Immature natural killer cell (primary cell): ENCODE data around the gene POLR1A. TPM values are rescaled to one million over a fixed set of nuclear protein-coding genes. Genes with fewer than 3 reads are reported as not detected.
A peak's percentile ranks its signal among the peaks of the same experiment; 100 is the strongest.

Experiments
- DNase-seq, 3 donors: peaks; one replicate each; pipeline ENCODE4 v3.0.0; 2022; ENCODE audit warnings: mixed read lengths in 1 of 3
- H3K27ac Mint-ChIP-seq, 6 donors: one replicate each; pipeline ENCODE4 v1.8.0; 2020; ENCODE audit warnings: mixed read lengths in 6 of 6, mild to moderate bottlenecking in 5 of 6, inconsistent platforms in 4 of 6, moderate library complexity in 3 of 6
- H3K27me3 Mint-ChIP-seq, 3 donors: one replicate each; pipeline ENCODE4 v1.8.0; 2020 to 2021; ENCODE audit warnings: low read depth in 3 of 3, mild to moderate bottlenecking in 3 of 3, mixed read lengths in 3 of 3, moderate library complexity in 3 of 3, inconsistent platforms in 1 of 3
- H3K36me3 Mint-ChIP-seq, 3 donors: one replicate each; pipeline ENCODE4 v1.8.0; 2020; ENCODE audit warnings: mixed read lengths in 3 of 3, inconsistent platforms in 2 of 3, mild to moderate bottlenecking in 2 of 3
- H3K4me1 Mint-ChIP-seq, 2 donors: one replicate each; pipeline ENCODE4 v1.8.0; 2020; ENCODE audit warnings: inconsistent platforms in 2 of 2, mild to moderate bottlenecking in 2 of 2, mixed read lengths in 2 of 2, moderate library complexity in 1 of 2
- H3K4me3 Mint-ChIP-seq, 5 donors: one replicate each; pipeline ENCODE4 v1.8.0; 2020; ENCODE audit warnings: mild to moderate bottlenecking in 5 of 5, mixed read lengths in 5 of 5, inconsistent platforms in 3 of 5, moderate library complexity in 3 of 5
- H3K9me3 Mint-ChIP-seq, 6 donors: one replicate each; pipeline ENCODE4 v1.8.0; 2020; ENCODE audit warnings: mild to moderate bottlenecking in 6 of 6, mixed read lengths in 6 of 6, inconsistent platforms in 4 of 6, moderate library complexity in 3 of 6
- polyA plus RNA-seq, 3 donors: library from polyadenylated mRNA; unstranded; fragments of 300-500 nt; fragmentation: Illumina TruSeq; gene quantifications; one replicate each; pipeline ENCODE4 v1.2.3, GENCODE V29; 2021

Gene POLR1A
- polyA plus RNA-seq, 3 donors from 2014 or later, result 1.0 to 7.2 (median 3.1) TPM

GRCh38 chr2:86037141-86037794 lies 68.4 kb downstream of the POLR1A start:
- peaks cover 8 to 22% (median 13%) of the 10 kb centered on the region in 3 donors for H3K36me3 Mint-ChIP-seq
- peak overlapping the region; percentile 84 to 92 (median 85) for H3K4me3 Mint-ChIP-seq
- DNase-seq, result peak; percentile 55 to 61 (median 56)
- H3K9me3 Mint-ChIP-seq, result no peaks in the 10 kb centered on the region
- H3K27me3 Mint-ChIP-seq, result peaks cover 26 to 33% (median 30%) of the 10 kb centered on the region in 3 donors
- peaks cover 70 to 76% of the 10 kb centered on the region in 2 donors for H3K4me1 Mint-ChIP-seq
- H3K27ac Mint-ChIP-seq, result peak overlapping the region; percentile 98 to 100 (median 100)

- H3K4me3 Mint-ChIP-seq, result peak overlapping the region; percentile 84 to 92 (median 85)
These were observed 69.0 kb downstream of the POLR1A start for GRCh38 chr2:86036669-86037138.

GRCh38 chr2:86035883-86036668 lies 69.6 kb downstream of the POLR1A start:
- peaks cover 67 to 71% of the 10 kb centered on the region in 2 donors for H3K4me1 Mint-ChIP-seq
- H3K36me3 Mint-ChIP-seq, result peaks cover 13 to 26% (median 20%) of the 10 kb centered on the region in 3 donors
- H3K27me3 Mint-ChIP-seq, result peaks cover 24 to 30% (median 24%) of the 10 kb centered on the region in 3 donors

More at GRCh38 chr2:86036669-86037138, 69.0 kb downstream of the POLR1A start:
- DNase-seq, result no peak
- H3K9me3 Mint-ChIP-seq, result no peaks in the 10 kb centered on the region
- peaks cover 70 to 77% of the 10 kb centered on the region in 2 donors for H3K4me1 Mint-ChIP-seq
- H3K27ac Mint-ChIP-seq, result peak overlapping the region; percentile 98 to 100 (median 100)
- peaks cover 12 to 25% (median 16%) of the 10 kb centered on the region in 3 donors for H3K36me3 Mint-ChIP-seq
- H3K27me3 Mint-ChIP-seq, result peaks cover 26 to 33% (median 30%) of the 10 kb centered on the region in 3 donors

GRCh38 chr2:86035376-86035882 lies 70.3 kb downstream of the POLR1A start:
- peak in 1 of 3 donors; percentile 5 for DNase-seq
- H3K27ac Mint-ChIP-seq, result peak overlapping the region; percentile 98 to 100 (median 100)

More at GRCh38 chr2:86035883-86036668, 69.6 kb downstream of the POLR1A start:
- peak; percentile 76 to 78 (median 76) for DNase-seq
- Mint-ChIP-seq H3K27ac (peak overlapping the region; percentile 98 to 100 (median 100)), H3K9me3 (no peaks in the 10 kb centered on the region), H3K4me3 (peak overlapping the region; percentile 84 to 92 (median 85))

GRCh38 chr2:86033751-86034692 lies 71.7 kb downstream of the POLR1A start:
- Mint-ChIP-seq H3K27ac (peak overlapping the region; percentile 85 to 100 (median 100)), H3K36me3 (peaks cover 18 to 40% (median 32%) of the 10 kb centered on the region in 3 donors), H3K9me3 (no peaks in the 10 kb centered on the region), H3K4me1 (peaks cover 51 to 52% of the 10 kb centered on the region in 2 donors), H3K27me3 (peaks cover 21 to 26% (median 22%) of the 10 kb centered on the region in 3 donors), H3K4me3 (peak overlapping the region in 2 of 5 donors; percentile 30 to 53)
- DNase-seq, result no peak

More at GRCh38 chr2:86035376-86035882, 70.3 kb downstream of the POLR1A start:
- H3K27me3 Mint-ChIP-seq, result peaks cover 21 to 28% (median 22%) of the 10 kb centered on the region in 3 donors
- H3K36me3 Mint-ChIP-seq, result peaks cover 14 to 29% (median 26%) of the 10 kb centered on the region in 3 donors
- peak overlapping the region; percentile 84 to 92 (median 85) for H3K4me3 Mint-ChIP-seq
- no peaks in the 10 kb centered on the region for H3K9me3 Mint-ChIP-seq
- peaks cover 60 to 65% of the 10 kb centered on the region in 2 donors for H3K4me1 Mint-ChIP-seq

GRCh38 chr2:86032861-86033595 lies 72.7 kb downstream of the POLR1A start:
- Mint-ChIP-seq H3K4me1 (peaks cover 41 to 42% of the 10 kb centered on the region in 2 donors), H3K36me3 (peaks cover 18 to 50% (median 33%) of the 10 kb centered on the region in 3 donors), H3K4me3 (no peak overlapping the region), H3K27me3 (peaks cover 14 to 17% (median 16%) of the 10 kb centered on the region in 3 donors), H3K27ac (peak overlapping the region in 4 of 6 donors; percentile 35 to 78 (median 60)), H3K9me3 (no peaks in the 10 kb centered on the region)
- no peak for DNase-seq

GRCh38 chr2:86031606-86032005 lies 74.1 kb downstream of the POLR1A start:
- Mint-ChIP-seq H3K27ac (no peak overlapping the region), H3K4me1 (peaks cover 26 to 27% of the 10 kb centered on the region in 2 donors), H3K36me3 (peaks cover 26 to 61% (median 42%) of the 10 kb centered on the region in 3 donors), H3K4me3 (no peak overlapping the region), H3K27me3 (peaks cover 3 to 11% (median 7%) of the 10 kb centered on the region in 3 donors), H3K9me3 (no peaks in the 10 kb centered on the region)
- DNase-seq, result no peak

- no peaks in the 10 kb centered on the region for H3K9me3 Mint-ChIP-seq
These were observed 74.5 kb downstream of the POLR1A start for GRCh38 chr2:86031151-86031550.

GRCh38 chr2:86029873-86030272 lies 75.8 kb downstream of the POLR1A start:
- Mint-ChIP-seq H3K36me3 (peaks cover 26 to 66% (median 42%) of the 10 kb centered on the region in 3 donors), H3K9me3 (no peaks in the 10 kb centered on the region), H3K4me1 (peaks cover 10 to 11% of the 10 kb centered on the region in 2 donors), H3K27me3 (peaks cover 0 to 2% (median 0%) of the 10 kb centered on the region in 3 donors), H3K27ac (peak overlapping the region in 2 of 6 donors; percentile 8 to 58), H3K4me3 (no peak overlapping the region)
- DNase-seq, result no peak

More at GRCh38 chr2:86031151-86031550, 74.5 kb downstream of the POLR1A start:
- DNase-seq, result no peak
- peaks cover 0 to 7% (median 3%) of the 10 kb centered on the region in 3 donors for H3K27me3 Mint-ChIP-seq
- no peak overlapping the region for H3K27ac Mint-ChIP-seq
- peaks cover 26 to 65% (median 42%) of the 10 kb centered on the region in 3 donors for H3K36me3 Mint-ChIP-seq
- H3K4me3 Mint-ChIP-seq, result no peak overlapping the region
- peaks cover 22 to 23% of the 10 kb centered on the region in 2 donors for H3K4me1 Mint-ChIP-seq

- Mint-ChIP-seq H3K36me3 (peaks cover 30 to 66% (median 42%) of the 10 kb centered on the region in 3 donors), H3K9me3 (no peaks in the 10 kb centered on the region), H3K4me3 (no peak overlapping the region), H3K27me3 (peaks cover 0 to 2% (median 2%) of the 10 kb centered on the region in 3 donors), H3K27ac (peak overlapping the region in 2 of 6 donors; percentile 45 to 73), H3K4me1 (peaks cover under 1 to 2% of the 10 kb centered on the region in 2 donors)
- no peak for DNase-seq
These were observed 76.8 kb downstream of the POLR1A start for GRCh38 chr2:86028766-86029381.

- Mint-ChIP-seq H3K4me3 (no peak overlapping the region), H3K9me3 (no peaks in the 10 kb centered on the region), H3K27ac (peak overlapping the region in 2 of 6 donors; percentile 45 to 67), H3K4me1 (peaks cover 0 to 2% of the 10 kb centered on the region in 2 donors), H3K27me3 (peaks cover 0 to 2% (median 2%) of the 10 kb centered on the region in 3 donors), H3K36me3 (peaks cover 30 to 61% (median 41%) of the 10 kb centered on the region in 3 donors)
- DNase-seq, result no peak
These were observed 77.5 kb downstream of the POLR1A start for GRCh38 chr2:86027922-86028765.
